NOMO-1 treated with dmso at 0.1 percent for 144 hours (cell line): ENCODE data around the gene RPH3AL.
"Not testable (repeated sequence)": the region's sequence is repeated elsewhere in the genome, so short reads cannot be mapped to it uniquely, and the experiment has no call there.

Experiments used
- DNase-seq: peaks from one replicate; lab custom pipeline; 2025; ENCODE audit not compliant: unreplicated experiment; lab: John Stamatoyannopoulos, UW

Gene RPH3AL

GRCh38 chr17:246226-246625 lies 106.4 kb downstream of the RPH3AL start:
- DNase-seq, result no peak

DNA sequence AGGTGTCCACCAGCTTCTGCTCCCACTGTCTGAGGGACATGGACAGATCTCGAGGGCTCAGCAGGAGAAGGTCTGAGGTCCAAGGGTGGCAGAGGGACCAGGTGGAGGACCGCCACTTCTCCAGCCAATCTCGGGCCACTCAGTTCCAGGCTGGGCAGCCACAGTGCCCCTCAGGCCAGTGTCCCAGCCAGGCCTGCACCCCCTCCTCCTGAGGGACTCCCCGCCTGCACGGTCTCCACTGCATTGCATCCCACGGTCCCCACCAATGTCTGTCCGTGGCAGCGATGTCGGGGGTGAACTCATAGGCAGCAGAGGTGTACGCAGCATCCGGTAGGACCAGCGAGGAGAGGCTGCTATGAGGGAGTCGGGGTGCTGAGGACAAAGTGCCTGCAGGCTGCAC lies 107.0 kb downstream of the RPH3AL start:
- no peak for DNase-seq

DNA sequence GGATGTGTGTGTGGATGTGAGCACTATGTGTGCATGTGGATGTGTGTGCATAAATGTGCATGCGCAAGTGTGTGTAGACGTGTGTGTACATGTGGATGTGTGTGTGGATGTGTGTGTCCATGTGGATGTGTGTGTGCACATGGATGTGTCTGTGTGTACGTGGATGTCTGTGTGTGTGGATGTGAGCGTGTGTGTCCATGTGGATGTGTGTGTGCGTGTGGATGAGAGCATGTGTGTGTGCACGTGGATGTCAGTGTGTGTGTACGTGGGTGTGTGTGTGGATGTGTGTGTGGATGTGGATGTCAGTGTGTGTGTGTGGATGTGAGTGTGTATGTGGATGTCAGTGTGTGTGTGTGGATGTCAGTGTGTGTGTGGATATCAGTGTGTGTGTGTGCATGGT lies 107.6 kb downstream of the RPH3AL start:
- DNase-seq, result no peak

- not testable (repeated sequence) for DNase-seq
Observed at GRCh38 chr17:243924-244323, 108.7 kb downstream of the RPH3AL start.

DNA sequence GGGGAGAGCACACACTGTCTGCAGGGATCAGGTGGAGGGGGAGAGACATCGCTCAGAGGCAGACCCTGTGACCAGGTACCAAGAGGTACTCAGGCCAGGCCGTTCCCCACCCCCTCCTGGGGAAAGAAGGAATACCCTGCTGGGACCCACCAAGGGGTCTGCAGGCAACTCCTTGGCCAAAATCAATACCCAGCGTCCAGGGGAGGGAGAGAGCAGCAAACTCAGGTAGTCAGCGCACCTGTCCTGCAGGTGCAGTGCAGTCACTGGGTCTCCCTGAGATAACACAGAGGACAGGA lies 113.7 kb downstream of the RPH3AL start:
- no peak for DNase-seq

- no peak for DNase-seq
Observed at GRCh38 chr17:238071-238963, 114.3 kb downstream of the RPH3AL start.

- DNase-seq, result no peak
Observed at GRCh38 chr17:237406-237955, 115.1 kb downstream of the RPH3AL start.

DNA sequence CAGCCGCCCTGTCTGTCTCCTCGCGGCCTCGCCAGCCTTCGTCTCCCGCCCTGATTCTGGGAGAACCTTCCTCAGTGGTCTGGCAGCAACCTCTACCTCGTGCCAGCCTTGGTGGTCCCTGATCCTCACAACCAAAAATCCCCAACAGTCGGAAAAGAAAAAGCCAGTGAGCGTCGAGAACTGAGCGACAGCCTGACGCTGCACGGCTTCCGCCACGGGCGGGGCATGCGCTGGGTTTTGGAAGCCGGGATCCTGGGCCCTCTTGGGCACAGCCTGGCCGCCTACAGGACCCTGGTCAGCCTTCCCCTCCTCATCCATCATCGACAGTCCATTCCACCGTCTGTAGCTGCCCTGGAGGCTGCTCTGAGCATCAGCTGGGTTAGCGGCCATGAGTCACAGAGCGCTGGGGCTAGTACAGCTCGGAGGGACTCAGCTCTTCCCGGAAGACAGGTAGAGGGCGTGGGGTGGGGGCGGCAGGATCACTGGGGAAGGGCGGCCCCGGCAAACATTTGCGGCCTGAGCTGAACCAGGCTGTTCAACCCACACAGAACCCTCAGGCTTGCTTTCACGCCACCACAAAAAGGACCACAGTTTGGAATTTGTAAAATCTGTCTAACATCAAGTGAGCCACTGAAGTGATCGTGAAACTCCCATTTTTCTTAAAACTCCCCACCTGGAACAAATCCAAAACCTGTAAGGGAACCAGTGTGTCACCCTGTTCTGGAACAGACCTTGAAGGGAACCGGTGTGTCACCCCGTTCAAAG lies 115.8 kb downstream of the RPH3AL start:
- no peak for DNase-seq

- DNase-seq, result no peak
Observed at GRCh38 chr17:235831-236640, 116.6 kb downstream of the RPH3AL start.

DNA sequence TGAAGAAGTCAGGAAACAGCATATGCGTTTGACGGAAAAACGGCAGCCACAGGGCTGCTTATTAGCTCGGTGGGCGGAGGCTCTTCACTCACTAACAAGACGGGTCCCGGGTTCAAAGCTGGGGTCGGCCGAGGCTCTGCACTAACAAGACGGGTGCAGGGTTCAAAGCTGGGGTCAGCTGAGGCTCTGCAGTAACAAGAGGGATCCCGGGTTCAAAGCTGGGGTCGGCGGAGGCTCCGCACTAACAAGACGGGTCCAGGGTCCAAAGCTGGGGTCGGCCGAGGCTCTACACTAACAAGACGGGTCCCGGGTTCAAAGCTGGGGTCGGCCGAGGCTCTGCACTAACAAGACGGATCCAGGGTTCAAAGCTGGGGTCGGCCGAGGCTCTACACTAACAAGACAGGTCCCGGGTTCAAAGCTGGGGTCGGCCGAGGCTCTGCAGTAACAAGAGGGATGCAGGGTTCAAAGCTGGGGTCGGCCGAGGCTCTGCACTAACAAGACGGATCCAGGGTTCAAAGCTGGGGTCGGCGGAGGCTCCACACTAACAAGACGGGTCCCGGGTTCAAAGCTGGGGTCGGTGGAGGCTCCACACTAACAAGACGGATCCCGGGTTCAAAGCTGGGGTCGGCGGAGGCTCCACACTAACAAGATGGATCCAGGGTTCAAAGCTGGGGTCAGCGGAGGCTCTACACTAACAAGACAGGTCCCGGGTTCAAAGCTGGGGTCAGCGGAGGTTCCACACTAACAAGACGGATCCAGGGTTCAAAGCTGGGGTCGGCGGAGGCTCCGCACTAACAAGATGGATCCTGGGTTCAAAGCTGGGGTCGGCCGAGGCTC lies 117.4 kb downstream of the RPH3AL start:
- not testable (repeated sequence) for DNase-seq

GRCh38 chr17:234163-234993 lies 118.2 kb downstream of the RPH3AL start:
- not testable (repeated sequence) for DNase-seq

- no peak for DNase-seq
Observed at GRCh38 chr17:233473-233941, 119.1 kb downstream of the RPH3AL start.

- DNase-seq, result no peak
Observed at GRCh38 chr17:231966-232807, 120.4 kb downstream of the RPH3AL start.

DNA sequence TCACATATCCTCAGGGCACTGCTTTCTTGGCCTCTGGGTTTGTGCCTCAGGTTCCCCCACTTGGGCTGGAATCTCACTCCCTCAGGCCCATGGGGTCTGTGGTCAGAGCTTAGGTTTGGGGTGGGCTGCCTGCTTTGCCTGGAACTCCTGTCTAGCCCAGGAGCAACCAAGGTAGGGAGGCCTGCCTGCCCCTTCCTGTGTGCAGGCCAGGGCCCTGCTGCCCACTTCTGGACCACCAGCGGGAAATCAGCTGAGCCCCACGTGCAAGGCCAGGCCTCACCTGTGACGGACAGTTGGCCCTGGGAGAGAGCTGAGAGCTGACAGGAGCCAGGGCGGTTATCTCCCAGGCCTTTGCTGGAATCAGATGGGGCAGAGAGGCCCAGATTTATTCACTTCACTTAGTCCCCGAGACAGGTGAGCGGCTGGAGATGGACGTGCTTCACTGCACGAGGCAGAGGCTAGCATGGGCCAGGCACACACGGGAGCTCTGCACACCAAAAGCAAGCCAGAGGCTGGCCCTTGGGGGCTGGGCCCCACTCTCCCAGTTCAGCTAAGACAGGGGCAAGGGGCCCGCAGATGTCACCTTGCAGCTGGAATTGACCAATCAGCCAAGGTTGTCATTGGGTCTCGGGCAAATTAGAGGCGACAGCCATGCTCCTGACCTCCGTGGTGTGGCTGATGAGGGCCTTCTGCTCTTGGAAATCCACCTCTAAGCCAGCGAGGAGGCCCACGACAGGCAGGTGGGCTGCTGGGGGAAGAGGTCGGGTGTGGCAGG lies 121.2 kb downstream of the RPH3AL start:
- DNase-seq, result no peak

DNA sequence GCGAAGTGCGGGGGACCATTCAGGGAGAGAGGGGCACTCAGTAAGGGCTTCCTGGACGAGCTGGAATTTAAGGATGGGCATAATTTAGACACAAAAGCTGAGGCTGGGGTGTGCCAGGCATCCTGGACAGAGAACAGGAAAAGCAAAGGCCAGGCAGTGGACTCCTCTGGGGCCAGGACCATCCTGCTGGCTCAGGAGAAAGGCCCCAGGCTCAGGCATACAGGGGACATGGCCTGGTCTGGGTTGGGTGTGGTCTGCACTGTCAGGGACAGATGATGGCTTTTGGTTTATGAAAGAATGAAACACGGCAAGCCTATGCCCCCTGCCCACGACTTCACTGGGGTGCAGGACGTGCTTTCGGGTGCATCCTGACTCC lies 122.2 kb downstream of the RPH3AL start:
- no peak for DNase-seq

GRCh38 chr17:229709-230394 lies 122.8 kb downstream of the RPH3AL start:
- no peak for DNase-seq
